ENCODE results near the gene SPAG4. TPM values are rescaled to one million over a fixed set of nuclear protein-coding genes. Genes with fewer than 3 reads are reported as not detected.

The SPAG4 gene
- total and polyA plus RNA-seq, 2 donors (not counting 1 experiment from before 2014, with no cell fraction given), result 4.3 to 6.6 TPM

DNA sequence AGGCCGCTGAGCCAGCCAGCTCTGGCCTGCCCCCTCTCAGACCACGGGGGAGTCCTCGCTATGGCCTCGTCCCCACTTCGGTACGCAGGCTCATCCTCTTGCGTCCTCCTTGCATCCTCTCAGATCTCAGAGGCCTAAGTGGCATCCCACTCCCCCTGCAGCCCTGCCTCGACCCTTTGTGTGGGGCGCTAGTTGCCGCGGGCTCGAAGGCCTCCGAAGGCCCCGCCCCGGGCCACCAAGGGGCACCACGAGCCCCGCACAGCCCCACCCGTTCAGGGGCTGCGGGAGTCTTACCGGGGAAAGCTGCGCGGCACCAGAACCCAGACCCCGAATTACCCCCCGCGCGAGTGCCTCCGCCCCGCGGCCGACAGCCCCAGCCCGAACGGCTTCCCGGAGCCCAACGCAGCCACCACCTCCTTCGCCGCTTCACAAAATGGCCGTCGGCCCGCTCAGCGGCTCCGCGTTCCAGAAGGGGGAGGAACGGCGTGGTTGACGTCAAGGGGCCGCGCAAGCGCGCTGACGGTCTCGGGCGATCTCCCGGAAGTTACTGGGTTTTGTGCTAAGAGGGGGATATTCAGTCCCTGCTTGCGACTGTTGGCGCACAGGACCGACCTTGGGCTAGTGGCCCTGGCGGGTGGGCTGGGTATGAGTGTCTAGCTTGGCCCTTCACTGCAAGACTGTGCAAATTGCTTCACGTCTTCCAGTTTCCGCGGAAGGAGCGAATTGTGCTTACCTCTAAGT is 49.0 kb downstream of the SPAG4 start, which contains the start of the genes CPNE1 and RBM12:
TSS of gene CPNE1 (minus strand) at position 435 of the 741 bp plus-strand sequence. CDS start 31,977 bp downstream, outside the sequence.
TSS of gene RBM12 (minus strand) at position 435 of the 741 bp plus-strand sequence. CDS start 9,578 bp downstream, outside the sequence.
- Histone ChIP-seq H3K36me3 (ENCODE audit: control insufficient read depth, insufficient read depth, low read length) (peaks cover 5% of the 10 kb centered on the region), H3K27ac (ENCODE audit: insufficient read depth, low read length) (peak within 1 kb of the TSS; percentile 90), H3K9ac (ENCODE audit: insufficient read depth, low read length) (peak within 1 kb of the TSS; percentile 98), H3K4me1 (ENCODE audit: control insufficient read depth, extremely low read depth, insufficient read depth, low read length) (peaks cover 9% of the 10 kb centered on the region), H3K4me2 (ENCODE audit: extremely low read depth, insufficient read depth, low read length) (peak within 1 kb of the TSS; percentile 93), H3K4me3 (replicated peaks in 1 of 4; ENCODE audit: control extremely low read depth in 1 of 4, insufficient read depth in 1 of 4, low read depth in 3 of 4, low read length in 4 of 4) (peak within 1 kb of the TSS; percentile 65 to 93 (median 86)), H2AFZ (ENCODE audit: low read length) (peak within 1 kb of the TSS; percentile 99), H3K9me3 (ENCODE audit: control insufficient read depth, insufficient read depth, low read depth, low read length) (no peaks in the 10 kb centered on the region), H4K20me1 (ENCODE audit: control insufficient read depth, extremely low read depth, insufficient read depth, low read length) (peaks cover 24% of the 10 kb centered on the region), H3K79me2 (ENCODE audit: control insufficient read depth, insufficient read depth, low read length) (peaks cover 51% of the 10 kb centered on the region), H3K27me3 (ENCODE audit: control insufficient read depth, insufficient read depth, low read length) (no peaks in the 10 kb centered on the region)
- DNase-seq (ENCODE audit: low read depth in 2 of 2), result peak; percentile 88 to 93
- TF ChIP-seq, protein P1, sequence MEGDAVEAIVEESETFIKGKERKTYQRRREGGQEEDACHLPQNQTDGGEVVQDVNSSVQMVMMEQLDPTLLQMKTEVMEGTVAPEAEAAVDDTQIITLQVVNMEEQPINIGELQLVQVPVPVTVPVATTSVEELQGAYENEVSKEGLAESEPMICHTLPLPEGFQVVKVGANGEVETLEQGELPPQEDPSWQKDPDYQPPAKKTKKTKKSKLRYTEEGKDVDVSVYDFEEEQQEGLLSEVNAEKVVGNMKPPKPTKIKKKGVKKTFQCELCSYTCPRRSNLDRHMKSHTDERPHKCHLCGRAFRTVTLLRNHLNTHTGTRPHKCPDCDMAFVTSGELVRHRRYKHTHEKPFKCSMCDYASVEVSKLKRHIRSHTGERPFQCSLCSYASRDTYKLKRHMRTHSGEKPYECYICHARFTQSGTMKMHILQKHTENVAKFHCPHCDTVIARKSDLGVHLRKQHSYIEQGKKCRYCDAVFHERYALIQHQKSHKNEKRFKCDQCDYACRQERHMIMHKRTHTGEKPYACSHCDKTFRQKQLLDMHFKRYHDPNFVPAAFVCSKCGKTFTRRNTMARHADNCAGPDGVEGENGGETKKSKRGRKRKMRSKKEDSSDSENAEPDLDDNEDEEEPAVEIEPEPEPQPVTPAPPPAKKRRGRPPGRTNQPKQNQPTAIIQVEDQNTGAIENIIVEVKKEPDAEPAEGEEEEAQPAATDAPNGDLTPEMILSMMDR (conservative IDR thresholded peaks at IDR 0.05 in 1 of 2, IDR thresholded peaks at IDR 0.05 in 1 of 2; ENCODE audit: low read depth in 1 of 2, low read length in 2 of 2), result no peak
- no peak for TF ChIP-seq EZH2 (IDR thresholded peaks at IDR 0.05; ENCODE audit: low read length, missing control alignments)

DNA sequence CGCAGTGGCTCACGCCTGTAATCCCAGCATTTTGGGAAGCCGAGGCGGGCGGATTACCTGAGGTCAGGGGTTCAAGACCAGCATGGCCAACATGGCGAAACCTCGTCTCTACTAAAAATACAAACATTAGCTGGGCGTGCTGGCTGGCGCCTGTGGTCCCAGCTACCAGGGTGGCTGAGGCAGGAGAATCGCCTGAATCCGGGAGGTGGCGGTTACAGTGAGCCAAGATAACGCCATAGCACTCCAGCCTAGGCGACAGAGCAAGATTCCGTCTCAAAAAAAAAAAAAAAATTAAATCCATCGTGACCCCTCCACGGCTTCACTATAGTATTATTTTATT is 50.3 kb downstream of the SPAG4 start:
- Histone ChIP-seq H3K9me3 (ENCODE audit: control insufficient read depth, insufficient read depth, low read depth, low read length) (no peaks in the 10 kb centered on the region), H4K20me1 (ENCODE audit: control insufficient read depth, extremely low read depth, insufficient read depth, low read length) (peaks cover 21% of the 10 kb centered on the region), H3K79me2 (ENCODE audit: control insufficient read depth, insufficient read depth, low read length) (peaks cover 38% of the 10 kb centered on the region), H3K4me2 (ENCODE audit: extremely low read depth, insufficient read depth, low read length) (no peak overlapping the region), H3K27me3 (ENCODE audit: control insufficient read depth, insufficient read depth, low read length) (no peaks in the 10 kb centered on the region), H3K4me1 (ENCODE audit: control insufficient read depth, extremely low read depth, insufficient read depth, low read length) (peaks cover 9% of the 10 kb centered on the region), H3K4me3 (replicated peaks in 1 of 4; ENCODE audit: control extremely low read depth in 1 of 4, insufficient read depth in 1 of 4, low read depth in 3 of 4, low read length in 4 of 4) (no peak overlapping the region), H3K27ac (ENCODE audit: insufficient read depth, low read length) (no peak overlapping the region), H2AFZ (ENCODE audit: low read length) (no peak overlapping the region), H3K36me3 (ENCODE audit: control insufficient read depth, insufficient read depth, low read length) (peaks cover 6% of the 10 kb centered on the region), H3K9ac (ENCODE audit: insufficient read depth, low read length) (no peak overlapping the region)
- DNase-seq (ENCODE audit: low read depth in 2 of 2), result no peak
- TF ChIP-seq EZH2 (IDR thresholded peaks at IDR 0.05; ENCODE audit: low read length, missing control alignments), result no peak
- TF ChIP-seq, protein P1 (conservative IDR thresholded peaks at IDR 0.05 in 1 of 2, IDR thresholded peaks at IDR 0.05 in 1 of 2; ENCODE audit: low read depth in 1 of 2, low read length in 2 of 2), result no peak

DNA sequence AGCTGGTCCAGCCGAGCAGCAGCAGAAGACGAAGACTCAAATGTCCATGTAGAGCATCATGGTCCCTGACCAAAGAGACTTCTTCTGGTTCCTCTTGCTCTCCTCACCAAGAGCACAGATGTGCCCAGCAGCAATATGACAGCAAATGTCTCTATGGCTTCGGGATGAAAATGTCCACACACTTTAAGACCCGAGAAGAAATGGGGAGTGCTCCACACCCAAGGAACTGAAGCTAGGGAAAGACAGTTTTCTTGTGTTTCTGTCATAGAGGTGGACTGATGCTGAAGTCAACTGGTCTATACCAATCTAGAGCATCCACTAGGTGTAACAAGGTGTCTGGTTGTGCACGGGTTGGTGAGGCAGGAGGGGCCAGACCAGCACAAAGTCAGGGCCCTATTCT is 53.6 kb downstream of the SPAG4 start:
- Histone ChIP-seq H3K4me2 (ENCODE audit: extremely low read depth, insufficient read depth, low read length) (no peak overlapping the region), H3K4me3 (replicated peaks in 1 of 4; ENCODE audit: control extremely low read depth in 1 of 4, insufficient read depth in 1 of 4, low read depth in 3 of 4, low read length in 4 of 4) (no peak overlapping the region), H3K4me1 (ENCODE audit: control insufficient read depth, extremely low read depth, insufficient read depth, low read length) (no peaks in the 10 kb centered on the region), H3K79me2 (ENCODE audit: control insufficient read depth, insufficient read depth, low read length) (peaks cover 5% of the 10 kb centered on the region), H3K9me3 (ENCODE audit: control insufficient read depth, insufficient read depth, low read depth, low read length) (no peaks in the 10 kb centered on the region), H3K27ac (ENCODE audit: insufficient read depth, low read length) (no peak overlapping the region), H3K27me3 (ENCODE audit: control insufficient read depth, insufficient read depth, low read length) (no peaks in the 10 kb centered on the region), H4K20me1 (ENCODE audit: control insufficient read depth, extremely low read depth, insufficient read depth, low read length) (no peaks in the 10 kb centered on the region), H3K9ac (ENCODE audit: insufficient read depth, low read length) (no peak overlapping the region), H2AFZ (ENCODE audit: low read length) (no peak overlapping the region), H3K36me3 (ENCODE audit: control insufficient read depth, insufficient read depth, low read length) (peaks cover 10% of the 10 kb centered on the region)
- DNase-seq (ENCODE audit: low read depth in 2 of 2), result no peak
- no peak for TF ChIP-seq EZH2 (IDR thresholded peaks at IDR 0.05; ENCODE audit: low read length, missing control alignments)
- TF ChIP-seq, protein P1 (conservative IDR thresholded peaks at IDR 0.05 in 1 of 2, IDR thresholded peaks at IDR 0.05 in 1 of 2; ENCODE audit: low read depth in 1 of 2, low read length in 2 of 2), result no peak
